Duodenal mucosa (tissue), 2 donors: ENCODE measurements around the gene SLC7A4.
"Not testable (repeated sequence)": the region's sequence is repeated elsewhere in the genome, so short reads cannot be mapped to it uniquely, and the experiment has no call there.

Experiments
- H3K27ac ChIP-seq: one replicate; pipeline ENCODE4 v1.7.0; 2013; ENCODE audit warnings: low read depth, low read length
- H3K27me3 ChIP-seq, 2 donors: one replicate each; pipeline ENCODE4 v1.7.0; 2013; ENCODE audit warnings: low read length in 2 of 2, control low read depth in 1 of 2; ENCODE audit not compliant: insufficient read depth in 2 of 2, control insufficient read depth in 1 of 2
- H3K36me3 ChIP-seq, 2 donors: one replicate each; pipeline ENCODE4 v1.7.0; 2013; ENCODE audit warnings: low read length in 2 of 2, control low read depth in 1 of 2; ENCODE audit not compliant: insufficient read depth in 2 of 2, control insufficient read depth in 1 of 2
- H3K4me1 ChIP-seq, 2 donors: one replicate each; pipeline ENCODE4 v1.7.0; 2013; ENCODE audit warnings: low read length in 2 of 2, control low read depth in 1 of 2; ENCODE audit not compliant: insufficient read depth in 2 of 2, control insufficient read depth in 1 of 2
- H3K4me3 ChIP-seq, 2 donors: one replicate each; pipeline ENCODE4 v1.7.0; 2013; ENCODE audit warnings: low read length in 2 of 2, low read depth in 1 of 2
- H3K9ac ChIP-seq, 2 donors: one replicate each; pipeline ENCODE4 v1.7.0; 2013; ENCODE audit warnings: low read length in 2 of 2, low read depth in 1 of 2
- H3K9me3 ChIP-seq, 2 donors: one replicate each; pipeline ENCODE4 v1.7.0; 2013; ENCODE audit warnings: low read length in 2 of 2, control low read depth in 1 of 2; ENCODE audit not compliant: control insufficient read depth in 1 of 2

The SLC7A4 gene

DNA sequence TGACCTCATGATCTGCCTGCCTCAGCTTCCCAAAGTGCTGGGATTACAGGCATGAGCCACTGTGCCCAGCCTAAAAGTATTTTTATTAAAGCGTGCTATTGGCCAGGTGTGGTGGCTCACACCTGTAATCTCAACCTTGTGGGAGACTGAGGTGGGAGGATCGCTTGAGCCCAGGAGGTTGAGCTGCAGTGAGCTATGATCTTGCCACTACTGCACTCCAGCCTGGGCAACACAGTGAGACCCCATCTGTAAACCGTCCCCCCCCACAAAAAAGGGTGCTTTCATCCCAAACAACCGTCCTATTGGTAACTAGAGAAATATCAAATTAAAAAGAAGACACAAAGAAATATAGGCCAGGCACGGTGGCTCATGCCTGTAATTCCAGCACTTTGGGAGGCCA is 6.8 kb upstream of the SLC7A4 start:
- not testable (repeated sequence) for H3K9ac ChIP-seq, H3K36me3 ChIP-seq, H3K4me3 ChIP-seq, H3K27me3 ChIP-seq, H3K27ac ChIP-seq, H3K9me3 ChIP-seq
- H3K4me1 ChIP-seq, result peaks cover 12 to 14% of the 10 kb centered on the region in 2 donors

DNA sequence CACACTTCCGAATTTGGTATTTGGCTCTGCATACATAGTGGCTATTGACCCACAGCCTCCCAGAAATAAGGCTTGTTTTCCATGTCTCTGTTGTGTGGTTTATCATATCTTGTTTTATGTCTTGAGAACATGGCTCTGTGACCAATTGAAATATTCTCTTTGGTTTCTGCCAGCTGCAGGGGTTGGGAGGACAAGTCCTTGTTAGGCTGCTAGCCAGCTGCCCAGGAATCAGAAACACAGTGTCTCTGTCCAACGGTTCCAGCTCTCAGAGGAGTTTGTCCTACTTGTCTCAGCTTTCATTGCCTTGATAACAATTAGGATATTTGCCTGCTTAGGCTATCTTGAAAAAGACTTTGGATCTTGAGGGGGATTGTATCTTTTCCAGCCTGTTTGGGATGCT is 6.0 kb upstream of the SLC7A4 start:
- Histone ChIP-seq H3K4me1 (peaks cover 6 to 7% of the 10 kb centered on the region in 2 donors), H3K4me3 (no peak overlapping the region), H3K36me3 (no peaks in the 10 kb centered on the region), H3K9me3 (no peaks in the 10 kb centered on the region), H3K27ac (no peak overlapping the region), H3K9ac (no peak overlapping the region), H3K27me3 (no peaks in the 10 kb centered on the region)

DNA sequence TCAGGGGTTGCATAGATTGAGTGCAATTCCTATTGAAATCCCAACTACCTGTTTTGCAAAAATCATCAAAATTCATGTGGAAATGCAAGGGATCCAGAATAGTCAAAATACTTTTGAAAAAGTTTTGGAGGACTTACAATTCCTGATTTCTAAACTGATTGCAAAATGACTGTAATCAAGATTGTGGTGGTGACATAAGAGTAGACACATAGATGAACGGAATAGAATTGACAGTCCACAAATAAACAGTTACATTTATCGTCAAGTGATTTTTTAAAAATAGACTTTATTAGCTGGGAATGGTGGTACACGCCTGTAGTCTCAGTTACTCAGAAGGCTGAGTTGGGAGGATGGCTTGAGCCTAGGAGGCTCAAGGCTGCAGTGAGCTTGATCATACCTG is 2.6 kb upstream of the SLC7A4 start:
- Histone ChIP-seq H3K9ac (no peak overlapping the region), H3K27me3 (peaks cover 0 to 9% of the 10 kb centered on the region in 2 donors), H3K9me3 (no peaks in the 10 kb centered on the region), H3K36me3 (no peaks in the 10 kb centered on the region), H3K27ac (no peak overlapping the region), H3K4me1 (peaks cover 0 to 10% of the 10 kb centered on the region in 2 donors), H3K4me3 (no peak overlapping the region)

DNA sequence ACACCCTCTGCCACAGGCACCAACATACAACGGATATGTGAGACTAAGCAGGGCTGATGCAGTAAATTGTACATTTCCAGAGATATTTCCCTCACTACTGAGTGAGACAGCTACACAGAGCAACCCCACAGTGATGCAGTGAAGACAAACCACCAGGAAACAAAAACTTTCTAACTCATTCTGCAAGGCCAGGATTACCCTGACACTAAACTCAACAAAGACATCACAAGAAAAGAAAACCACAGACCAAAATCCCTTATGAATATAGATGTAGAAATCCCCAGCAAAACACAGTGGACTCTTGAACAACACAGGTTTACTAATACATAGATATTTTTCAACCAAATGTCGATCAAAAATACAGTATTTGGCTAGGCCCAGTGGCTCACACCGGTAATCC is 1.5 kb upstream of the SLC7A4 start:
- Histone ChIP-seq H3K9ac (no peak overlapping the region), H3K9me3 (no peaks in the 10 kb centered on the region), H3K4me3 (no peak overlapping the region), H3K27me3 (peaks cover 0 to 14% of the 10 kb centered on the region in 2 donors), H3K27ac (no peak overlapping the region), H3K4me1 (peaks cover 0 to 10% of the 10 kb centered on the region in 2 donors), H3K36me3 (no peaks in the 10 kb centered on the region)

GRCh38 chr22:21032868-21033688 is 717 bp upstream of the SLC7A4 start:
- Histone ChIP-seq H3K27me3 (peaks cover 0 to 14% of the 10 kb centered on the region in 2 donors), H3K36me3 (no peaks in the 10 kb centered on the region), H3K9ac (no peak overlapping the region), H3K4me3 (peak overlapping the region in 1 of 2 donors; percentile 54), H3K4me1 (peaks cover 0 to 10% of the 10 kb centered on the region in 2 donors), H3K9me3 (no peaks in the 10 kb centered on the region), H3K27ac (no peak overlapping the region)

- H3K4me1 ChIP-seq, result peaks cover 0 to 10% of the 10 kb centered on the region in 2 donors
- H3K4me3 ChIP-seq, result peak overlapping the region; percentile 42 to 54
- no peak overlapping the region for H3K9ac ChIP-seq
- H3K27ac ChIP-seq, result no peak overlapping the region
- H3K27me3 ChIP-seq, result peaks cover 0 to 14% of the 10 kb centered on the region in 2 donors
- H3K9me3 ChIP-seq, result no peaks in the 10 kb centered on the region
- no peaks in the 10 kb centered on the region for H3K36me3 ChIP-seq
Observed at GRCh38 chr22:21031545-21032036, 770 bp downstream of the SLC7A4 start.

GRCh38 chr22:21030621-21031544 is 1.5 kb downstream of the SLC7A4 start:
- Histone ChIP-seq H3K27ac (no peak overlapping the region), H3K4me1 (peaks cover 0 to 11% of the 10 kb centered on the region in 2 donors), H3K9me3 (no peaks in the 10 kb centered on the region), H3K4me3 (no peak overlapping the region), H3K36me3 (no peaks in the 10 kb centered on the region), H3K9ac (no peak overlapping the region), H3K27me3 (peaks cover 0 to 14% of the 10 kb centered on the region in 2 donors)

- peaks cover 0 to 14% of the 10 kb centered on the region in 2 donors for H3K4me1 ChIP-seq
- H3K36me3 ChIP-seq, result no peaks in the 10 kb centered on the region
- H3K27ac ChIP-seq, result no peak overlapping the region
- H3K9ac ChIP-seq, result no peak overlapping the region
- H3K9me3 ChIP-seq, result no peaks in the 10 kb centered on the region
- no peak overlapping the region for H3K4me3 ChIP-seq
- H3K27me3 ChIP-seq, result peaks cover 0 to 14% of the 10 kb centered on the region in 2 donors
Observed at GRCh38 chr22:21030032-21030431, 2.3 kb downstream of the SLC7A4 start.

DNA sequence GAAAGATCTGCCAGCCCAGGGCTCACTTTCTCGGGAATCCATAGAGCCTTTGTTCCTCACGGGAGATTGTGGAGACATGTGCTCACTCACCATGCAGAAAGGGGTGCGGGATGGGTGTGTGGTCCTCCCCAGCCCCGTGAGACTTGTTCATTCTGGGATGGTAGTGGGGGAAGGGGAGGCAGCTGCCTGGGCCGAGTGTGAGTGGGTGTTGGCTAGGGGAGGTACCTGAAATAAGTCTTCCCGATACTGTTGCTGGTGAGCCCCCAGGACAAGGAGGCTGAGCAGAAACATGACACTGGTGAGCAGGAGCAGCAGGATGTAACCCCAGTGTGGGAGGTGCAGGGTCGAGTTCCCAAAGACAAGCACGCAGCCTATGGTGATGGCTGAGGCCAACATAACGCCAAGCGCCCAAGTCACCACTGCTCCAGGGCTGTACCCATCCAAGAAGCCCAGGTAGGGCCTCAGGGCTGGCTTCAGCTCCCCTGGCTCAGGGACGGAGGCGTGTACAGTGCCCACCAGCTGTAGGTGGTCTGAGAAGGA is 2.8 kb downstream of the SLC7A4 start:
- peaks cover 0 to 14% of the 10 kb centered on the region in 2 donors for H3K4me1 ChIP-seq
- no peak overlapping the region for H3K4me3 ChIP-seq
- H3K36me3 ChIP-seq, result no peaks in the 10 kb centered on the region
- no peak overlapping the region for H3K9ac ChIP-seq
- no peak overlapping the region for H3K27ac ChIP-seq
- H3K27me3 ChIP-seq, result peaks cover 0 to 14% of the 10 kb centered on the region in 2 donors
- no peaks in the 10 kb centered on the region for H3K9me3 ChIP-seq
